Amniotic epithelial cell (primary cell): ENCODE measurements around the gene GALNT18.
"Not testable (repeated sequence)": the region's sequence is repeated elsewhere in the genome, so short reads cannot be mapped to it uniquely, and the experiment has no call there.

Experiments used
- DNase-seq: peaks from one replicate; pipeline ENCODE4 v3.0.0-alpha.2; 2010; ENCODE audit warnings: low read depth

Gene GALNT18

DNA sequence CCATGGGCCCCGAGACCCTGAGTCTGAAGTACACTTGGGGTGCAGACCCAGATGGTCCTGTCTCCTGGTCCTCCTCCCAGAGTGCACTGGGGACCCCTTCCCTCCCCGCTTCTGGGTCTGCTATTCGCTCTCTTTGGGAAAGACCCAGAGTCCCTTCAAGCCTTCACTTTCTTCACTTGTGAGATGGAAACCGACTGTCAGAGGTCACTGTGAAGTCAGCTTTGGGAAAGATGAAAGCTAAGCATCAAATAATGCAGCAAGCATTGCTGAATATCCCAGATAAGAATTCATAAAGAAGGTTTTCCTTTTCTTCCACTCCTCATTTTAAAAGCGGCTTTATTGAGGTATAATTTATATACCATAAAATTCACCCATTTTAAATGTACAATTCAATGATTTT is 163.8 kb downstream of the GALNT18 start:
- DNase-seq: no peak

DNA sequence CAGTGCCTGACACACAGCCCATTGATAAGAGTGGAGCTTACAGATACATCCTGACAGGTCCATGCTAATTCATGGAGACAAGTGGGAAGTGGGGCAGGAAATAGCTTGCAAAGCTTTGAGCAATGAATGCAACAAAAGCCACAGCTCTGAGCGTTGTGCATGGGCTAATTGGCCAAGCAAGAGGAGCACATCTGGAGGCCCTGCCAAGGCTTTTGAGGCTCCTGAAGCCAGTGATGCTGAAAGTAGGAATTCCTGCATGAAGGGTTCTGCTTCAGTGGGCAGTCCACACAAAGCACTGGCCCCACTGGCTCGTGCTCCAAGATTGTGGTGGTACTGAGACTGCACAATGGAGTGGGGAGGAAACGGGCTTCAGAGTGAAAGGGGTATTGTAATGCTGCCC is 164.9 kb downstream of the GALNT18 start:
- DNase-seq: no peak

DNA sequence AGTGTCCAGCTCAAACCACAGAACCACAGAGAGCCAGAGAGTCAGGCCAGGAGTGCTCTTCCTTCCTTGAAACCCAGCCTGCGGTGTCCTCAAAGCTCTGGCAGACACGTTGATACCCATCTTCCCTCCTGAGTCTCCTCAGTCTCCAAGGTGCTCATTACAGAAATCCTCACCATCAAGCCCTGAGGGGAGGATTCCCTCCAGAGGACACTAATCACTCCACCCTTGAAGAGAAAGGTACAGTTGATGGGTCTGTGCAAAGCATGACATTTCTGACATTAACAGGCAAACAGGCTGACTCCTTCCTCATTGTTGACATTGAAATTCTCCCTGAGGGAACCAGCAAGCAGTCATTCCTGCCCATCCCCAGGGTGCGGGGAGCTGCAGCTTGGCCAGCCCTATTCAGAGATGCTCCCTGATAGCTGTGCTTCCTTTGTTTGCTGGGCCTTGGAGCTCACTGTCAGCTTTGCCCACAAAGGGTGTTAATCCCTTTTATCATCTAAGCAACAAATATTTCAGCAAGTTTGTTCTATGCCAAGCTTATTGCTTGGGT is 167.1 kb downstream of the GALNT18 start:
- DNase-seq: no peak

DNA sequence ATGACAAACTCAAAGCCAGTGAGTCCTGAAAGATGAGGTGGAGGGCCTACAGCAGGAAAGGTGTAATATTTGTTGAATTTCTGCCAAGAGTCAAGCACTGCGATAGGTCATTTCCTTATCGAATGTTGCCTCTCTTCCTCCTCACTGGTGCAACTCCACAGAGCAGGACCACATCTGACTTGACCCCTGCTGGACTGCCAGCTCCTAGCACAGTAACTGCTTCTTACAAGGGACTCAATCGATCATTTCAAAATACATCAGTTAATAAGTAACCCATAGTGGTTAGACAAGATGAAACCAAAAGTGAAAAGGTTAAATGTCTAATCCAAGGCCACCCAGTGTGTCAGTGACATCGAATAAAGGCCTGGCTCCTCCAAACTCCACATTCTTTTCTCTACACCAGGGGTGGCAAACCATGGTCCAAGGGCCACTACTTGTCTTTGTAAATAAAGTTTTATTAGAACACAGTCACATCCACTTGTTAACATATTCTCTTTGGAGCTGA is 170.3 kb downstream of the GALNT18 start:
- no peak for DNase-seq

DNA sequence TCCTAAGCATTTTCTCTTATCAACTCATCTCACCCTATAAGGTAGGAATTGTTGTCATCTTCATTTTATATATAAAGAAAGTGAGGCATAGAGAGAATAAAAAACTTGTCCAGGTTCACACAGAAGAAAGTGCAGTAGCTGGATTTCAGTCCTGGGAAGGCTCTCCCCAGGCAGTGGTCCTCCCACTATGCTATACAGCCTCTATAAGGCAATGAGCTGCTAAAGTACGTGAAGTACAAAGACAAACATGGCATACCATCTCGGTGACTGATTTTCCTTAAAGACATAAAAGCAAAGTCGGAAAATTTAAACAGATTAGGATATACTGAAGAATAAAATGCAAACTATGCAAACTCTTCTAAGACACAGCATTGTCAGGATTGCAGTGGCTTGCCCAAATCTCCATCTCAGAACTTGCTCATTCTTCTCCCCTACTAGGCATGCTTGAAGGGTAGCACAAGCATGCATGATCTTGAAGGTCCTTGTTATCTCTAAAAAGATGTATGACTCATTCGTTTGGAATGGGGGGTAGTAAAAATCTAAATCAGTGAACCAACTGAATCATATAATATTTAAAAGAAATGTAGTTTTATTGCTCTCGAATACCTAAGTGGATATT is 171.0 kb downstream of the GALNT18 start:
- peak; percentile 27 for DNase-seq

DNA sequence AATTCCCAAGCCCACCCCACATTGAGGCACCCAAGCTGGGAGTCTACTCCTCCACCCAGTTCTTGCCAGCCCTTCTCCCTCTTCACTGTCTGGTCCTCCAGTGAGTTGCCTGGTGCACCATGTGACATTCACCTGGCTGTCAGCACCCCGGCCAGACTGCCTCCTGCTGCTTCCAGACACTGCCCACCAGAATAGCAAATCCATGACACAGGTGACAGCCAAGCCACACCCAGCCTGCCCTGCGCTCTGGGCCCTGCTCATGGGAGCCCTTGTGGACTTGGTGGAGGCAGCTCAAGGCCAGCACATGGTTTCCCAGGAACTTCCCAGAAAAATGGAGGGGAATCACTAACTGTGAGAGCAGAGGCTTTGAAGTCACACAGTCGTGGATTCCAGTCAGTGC is 172.5 kb downstream of the GALNT18 start:
- no peak for DNase-seq

DNA sequence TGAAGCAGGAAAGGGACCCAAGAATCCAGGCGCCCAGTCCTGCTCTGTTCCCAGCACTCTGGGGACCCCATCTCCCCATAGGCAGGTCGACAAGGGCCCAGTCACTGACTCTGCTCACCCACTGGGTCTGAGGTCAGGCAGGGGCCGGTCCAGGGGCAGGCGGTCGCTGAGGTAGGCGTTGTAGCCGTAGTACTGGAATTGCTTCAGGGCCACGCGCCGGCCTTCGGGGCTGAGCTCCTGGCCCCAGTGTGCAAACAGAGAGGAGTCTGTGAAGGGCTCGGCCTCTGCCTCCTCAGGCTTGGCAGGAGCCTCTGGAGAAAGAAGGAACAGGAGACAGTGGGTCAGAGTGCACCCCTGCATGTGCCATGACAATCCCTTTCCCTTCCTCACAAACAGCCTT is 173.2 kb downstream of the GALNT18 start:
- no peak for DNase-seq

DNA sequence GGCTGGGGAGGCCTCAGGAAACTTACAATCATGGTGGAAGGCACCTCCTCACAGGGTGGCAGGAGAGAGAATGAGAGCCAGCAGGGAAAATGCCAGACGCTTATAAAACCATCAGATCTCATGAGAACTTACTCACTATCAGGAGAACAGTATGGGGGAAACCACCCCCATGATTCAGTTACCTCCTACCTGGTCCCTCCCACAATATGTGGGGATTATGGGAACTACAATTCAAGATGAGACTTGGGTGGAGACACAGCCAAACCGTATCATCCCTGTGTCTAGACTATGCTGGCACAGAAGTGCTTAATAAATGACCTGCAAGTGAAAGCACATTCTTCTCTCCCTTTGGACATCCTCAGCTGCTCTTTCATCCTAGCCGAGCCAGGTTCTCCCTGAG is 174.2 kb downstream of the GALNT18 start:
- not testable (repeated sequence) for DNase-seq

DNA sequence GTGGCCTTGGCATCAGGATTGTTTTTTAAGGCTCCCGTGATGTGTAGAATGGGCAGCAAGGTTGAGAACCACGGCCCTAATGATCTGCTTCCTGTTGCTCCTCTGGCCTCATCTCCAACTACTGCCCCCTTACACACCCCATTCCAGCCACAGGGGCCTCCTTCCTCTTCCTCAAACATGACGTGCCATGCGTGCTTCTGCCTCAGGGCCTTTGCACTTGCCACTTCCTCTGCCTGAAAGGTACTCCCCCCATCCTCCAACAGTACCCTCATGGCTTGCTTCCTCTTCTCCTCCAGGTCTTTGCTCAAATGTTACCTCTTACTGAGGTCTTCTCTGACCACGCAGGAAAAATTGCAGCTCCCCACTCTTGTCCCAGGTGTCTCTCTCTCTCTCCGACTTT is 174.8 kb downstream of the GALNT18 start:
- no peak for DNase-seq

DNA sequence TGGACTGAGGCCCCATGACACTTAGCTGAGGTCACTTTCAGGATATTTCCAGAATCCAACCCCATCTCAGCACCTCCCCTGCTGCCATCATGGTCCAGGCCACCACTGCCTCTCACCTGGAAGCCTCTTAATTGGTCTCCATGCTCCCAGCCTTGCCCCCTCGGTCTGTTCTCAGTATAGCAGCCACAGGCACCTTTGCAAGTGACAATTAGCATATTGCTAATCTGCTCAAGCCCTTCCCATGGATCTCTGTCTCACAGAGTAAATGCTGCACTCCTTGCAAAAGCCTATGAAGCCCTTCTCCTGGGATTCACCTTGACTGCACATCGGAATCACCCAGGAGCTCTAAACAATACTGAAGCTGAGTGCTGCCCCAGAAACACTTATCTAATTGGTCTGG is 175.2 kb downstream of the GALNT18 start:
- no peak for DNase-seq

DNA sequence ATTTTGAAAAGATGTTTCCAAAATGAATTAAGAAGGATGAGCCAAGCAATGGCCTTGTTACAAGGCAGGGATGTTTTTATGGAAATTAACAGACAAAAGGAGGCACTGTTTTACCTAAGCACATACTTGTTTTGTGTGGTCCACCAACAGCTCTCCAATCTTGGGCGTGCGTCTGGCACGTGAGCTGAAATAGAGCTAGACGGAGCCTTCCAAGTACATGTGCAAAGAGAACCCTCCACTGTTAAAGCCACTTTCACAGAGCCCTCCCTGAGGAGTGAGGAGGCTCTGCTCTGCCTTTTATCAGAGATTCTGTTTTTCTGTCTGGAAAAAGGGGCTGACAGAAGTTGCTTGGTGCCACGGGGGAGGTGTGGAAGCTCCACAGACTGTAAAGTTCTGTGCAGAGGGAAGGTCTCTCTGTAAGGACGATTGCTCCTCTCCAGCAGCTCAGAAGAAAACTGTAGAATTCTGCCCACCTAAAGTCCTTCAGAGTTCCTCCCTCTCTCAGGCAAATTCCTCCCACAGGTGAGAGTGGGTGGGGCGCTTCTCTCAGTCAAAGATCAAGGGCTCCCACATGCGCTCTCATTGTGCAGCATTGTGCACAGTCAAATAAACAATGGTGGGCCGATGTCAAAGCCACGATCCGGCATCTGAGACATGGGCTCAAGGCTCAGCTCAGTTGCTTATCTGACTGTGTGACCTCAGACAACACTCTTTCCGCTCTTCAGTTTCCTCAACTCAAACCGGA is 176.2 kb downstream of the GALNT18 start:
- no peak for DNase-seq

DNA sequence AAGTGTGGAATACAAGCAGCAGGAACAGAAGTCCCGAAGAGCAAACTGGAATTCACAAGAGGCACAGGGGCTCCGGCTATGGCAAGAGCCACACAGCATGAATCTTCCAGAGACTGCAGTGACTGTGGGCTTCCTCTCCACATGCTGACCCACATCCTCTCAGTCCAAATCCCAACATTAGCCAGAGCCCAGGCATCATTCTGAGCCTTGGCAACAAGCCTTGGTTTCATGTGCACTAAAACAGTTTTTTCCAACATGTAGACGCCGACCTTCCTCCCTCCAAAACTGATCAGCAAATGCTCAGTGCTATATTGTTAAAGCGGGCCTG is 177.0 kb downstream of the GALNT18 start:
- DNase-seq: no peak

DNA sequence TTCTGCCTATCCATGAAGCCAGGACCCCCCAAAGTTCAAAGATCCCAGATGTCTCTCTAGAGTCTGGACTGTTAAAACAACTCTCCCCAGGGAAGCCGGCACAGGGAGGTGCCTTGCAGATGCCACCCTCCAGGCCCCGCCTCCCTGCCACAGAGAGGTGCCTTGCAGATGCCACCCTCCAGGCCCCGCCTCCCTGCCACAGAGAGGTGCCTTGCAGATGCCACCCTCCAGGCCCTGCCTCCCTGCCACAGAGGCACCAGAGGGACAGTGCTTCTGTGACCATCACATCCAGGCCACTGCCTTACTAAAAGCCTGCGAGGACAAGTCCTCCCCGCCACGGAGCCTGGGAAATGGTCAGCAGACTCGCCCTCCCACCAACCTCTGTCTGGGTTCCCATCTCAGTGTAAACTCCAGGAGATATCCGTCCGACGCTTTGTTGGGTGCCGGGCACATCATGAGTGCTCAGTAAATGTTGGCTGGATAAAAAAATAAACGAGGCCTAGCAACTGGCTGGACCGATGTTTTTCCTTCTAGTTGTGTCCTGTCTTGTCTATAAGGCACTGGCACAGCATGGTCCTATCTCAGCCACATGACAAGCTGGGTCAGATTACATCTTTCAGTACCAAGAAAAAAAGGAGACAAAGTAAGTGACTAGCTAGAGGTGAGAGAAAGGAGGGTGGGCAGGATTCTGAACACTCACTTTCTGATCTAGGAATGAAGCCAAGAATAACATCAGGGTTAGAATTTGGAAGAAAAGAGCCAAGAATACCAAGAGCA is 177.6 kb downstream of the GALNT18 start:
- no peak for DNase-seq

DNA sequence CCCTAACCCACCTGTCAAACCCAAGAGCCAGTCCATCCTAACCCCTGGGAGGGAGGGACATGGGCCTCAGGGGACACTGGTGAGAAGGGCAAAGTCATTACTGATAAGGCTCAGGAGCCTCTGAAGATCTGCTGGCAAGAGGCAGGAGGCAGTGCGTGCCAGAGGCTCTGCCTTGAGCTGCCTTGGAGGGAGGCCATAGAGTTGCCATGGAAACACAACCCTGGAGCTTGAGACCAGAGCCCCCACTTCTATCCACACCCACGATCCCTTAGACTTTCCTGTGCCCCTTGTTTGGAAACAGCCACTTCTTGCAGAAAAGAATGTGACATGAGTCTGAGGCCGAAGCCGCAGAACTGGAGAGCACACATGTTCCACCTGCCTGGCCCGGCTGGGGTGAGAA is 179.0 kb downstream of the GALNT18 start:
- DNase-seq: no peak

DNA sequence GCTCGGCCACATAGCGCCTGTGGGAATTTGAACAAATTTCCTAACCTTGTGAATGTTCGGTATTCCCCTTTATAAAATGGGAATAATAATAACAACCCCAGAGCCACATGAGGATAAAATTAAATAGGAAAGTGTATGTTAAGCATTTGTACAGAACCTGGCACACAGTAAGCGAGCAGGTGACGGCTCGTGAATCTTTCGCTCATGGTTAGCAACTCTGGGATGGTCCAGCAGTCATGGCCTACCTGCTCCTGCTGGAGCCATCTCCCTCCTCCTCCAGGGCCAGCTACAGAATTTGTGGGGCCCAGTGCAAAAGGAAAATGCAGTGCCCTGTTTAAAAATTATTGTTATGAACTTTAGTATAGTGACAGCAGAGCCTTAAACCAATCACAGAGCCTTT is 180.3 kb downstream of the GALNT18 start:
- DNase-seq: no peak

DNA sequence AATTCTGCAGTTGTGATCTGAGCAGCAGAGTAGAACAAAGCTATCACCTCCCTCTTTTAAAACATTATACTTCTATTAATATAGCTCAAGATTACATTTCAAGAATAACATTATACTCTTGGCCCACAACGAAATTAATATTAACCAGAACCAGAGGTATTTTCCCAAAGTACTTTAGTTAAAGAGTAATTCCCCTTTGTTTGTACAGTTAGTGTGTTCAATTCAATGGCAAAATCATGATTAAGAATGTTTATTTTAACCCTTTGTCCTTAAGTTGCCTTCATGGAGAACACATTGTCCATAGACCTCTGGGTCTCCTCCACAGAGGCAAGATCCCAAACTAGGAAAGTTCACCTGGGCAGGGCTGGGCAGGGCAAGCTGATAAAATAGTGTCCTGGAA is 180.7 kb downstream of the GALNT18 start:
- DNase-seq: no peak

DNA sequence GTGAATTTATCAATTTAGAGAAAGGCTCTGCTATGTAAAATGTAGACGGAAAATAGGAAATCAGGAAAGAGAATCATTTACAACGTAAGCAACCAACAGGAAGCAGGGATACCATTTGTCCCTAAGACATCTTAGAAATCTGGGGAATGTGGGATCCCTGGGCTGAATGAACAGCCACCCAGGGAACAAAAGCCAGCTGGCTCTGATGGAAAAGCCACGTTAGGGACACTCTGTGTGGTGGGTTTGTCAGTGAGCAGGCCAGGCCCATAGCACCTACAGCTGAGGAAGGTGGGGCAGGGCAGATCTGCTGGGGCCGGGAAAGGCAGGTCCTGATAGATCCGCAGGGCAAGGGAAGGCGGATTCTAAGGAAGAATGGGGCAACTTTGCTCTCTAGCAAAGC is 181.7 kb downstream of the GALNT18 start:
- DNase-seq: no peak

DNA sequence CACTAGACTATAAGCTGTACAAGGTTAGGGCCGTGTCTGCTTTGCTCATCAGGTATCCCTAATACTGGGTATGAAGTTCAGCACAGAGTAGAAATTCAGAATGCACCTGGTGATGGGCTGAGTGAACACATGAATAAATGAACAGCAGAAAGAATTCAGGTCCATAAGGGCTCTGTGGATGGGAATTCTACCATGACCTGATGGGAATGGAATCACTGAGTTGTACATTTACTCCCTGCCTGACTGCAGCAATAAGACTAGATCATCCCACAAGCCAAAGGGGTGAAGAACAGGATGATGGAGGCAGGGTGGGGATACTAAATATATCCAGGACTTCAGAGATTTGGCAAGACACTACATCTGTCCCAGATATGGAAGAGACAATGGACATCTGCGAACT is 182.2 kb downstream of the GALNT18 start:
- DNase-seq: no peak

DNA sequence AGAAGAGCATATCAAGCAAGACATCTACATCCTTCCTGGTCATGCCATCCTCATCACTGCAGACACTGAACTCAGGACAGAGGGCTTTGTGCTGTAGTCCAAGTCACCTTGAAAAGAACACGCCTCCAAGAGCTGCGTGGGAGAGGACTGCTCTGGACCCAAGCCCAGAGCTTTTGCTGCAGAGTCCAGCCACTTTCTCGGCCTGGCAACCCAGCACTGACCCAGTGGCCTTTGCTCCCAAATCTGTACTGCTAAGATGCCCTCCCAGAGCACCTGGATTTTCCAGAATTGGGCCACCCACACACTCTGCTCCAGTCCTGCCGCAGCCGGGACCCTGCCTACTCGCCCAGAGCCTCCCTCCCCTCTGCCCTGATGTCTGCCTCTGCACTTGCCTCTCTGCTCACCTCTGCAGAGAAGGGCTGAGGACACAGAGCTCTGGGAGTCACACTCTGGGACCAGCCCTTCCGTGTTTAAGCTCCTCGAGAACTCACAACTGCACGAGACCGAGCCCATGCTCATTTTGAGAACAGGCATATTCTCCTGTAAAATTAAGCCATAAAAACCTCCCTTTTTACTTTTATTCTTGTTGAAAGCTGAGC is 185.0 kb downstream of the GALNT18 start:
- DNase-seq: no peak

DNA sequence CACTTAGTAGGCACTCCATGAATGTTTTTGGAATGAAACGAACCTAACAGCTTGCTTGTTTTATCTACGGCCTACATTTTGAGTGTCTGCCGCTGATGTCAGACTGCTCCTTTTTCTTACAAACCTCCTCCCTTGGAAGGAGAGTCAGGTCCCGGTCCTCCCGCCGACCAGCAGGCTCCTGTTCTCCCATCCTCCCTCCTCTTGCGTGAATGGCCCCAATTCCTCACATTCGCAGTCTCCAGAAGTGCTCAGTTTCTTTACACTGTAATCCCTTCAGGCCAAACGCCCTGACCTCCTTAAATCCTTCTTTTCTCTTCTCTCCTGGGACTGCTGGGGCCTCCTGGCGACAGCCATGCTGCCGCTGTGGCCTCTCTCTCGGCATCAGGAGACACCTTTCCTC is 186.2 kb downstream of the GALNT18 start:
- no peak for DNase-seq

DNA sequence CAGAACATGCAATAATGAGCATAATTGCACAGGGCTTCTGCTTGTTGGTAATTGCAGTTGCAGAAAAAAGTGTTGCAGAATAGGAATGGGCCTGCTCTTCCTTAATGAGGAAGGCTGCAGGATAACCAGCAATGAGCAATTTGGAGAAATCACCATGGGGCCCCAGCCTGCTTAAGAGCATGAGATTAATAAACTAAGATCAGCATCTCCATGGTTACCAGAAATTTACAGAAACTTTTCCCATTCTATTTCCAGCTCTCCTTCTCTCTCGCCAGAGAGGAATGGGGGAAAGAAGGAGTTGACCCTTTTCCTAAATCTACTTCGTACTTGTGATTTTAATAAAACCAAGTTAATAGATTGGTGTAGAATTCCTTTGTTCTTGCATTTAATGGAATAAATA is 187.8 kb downstream of the GALNT18 start:
- no peak for DNase-seq

DNA sequence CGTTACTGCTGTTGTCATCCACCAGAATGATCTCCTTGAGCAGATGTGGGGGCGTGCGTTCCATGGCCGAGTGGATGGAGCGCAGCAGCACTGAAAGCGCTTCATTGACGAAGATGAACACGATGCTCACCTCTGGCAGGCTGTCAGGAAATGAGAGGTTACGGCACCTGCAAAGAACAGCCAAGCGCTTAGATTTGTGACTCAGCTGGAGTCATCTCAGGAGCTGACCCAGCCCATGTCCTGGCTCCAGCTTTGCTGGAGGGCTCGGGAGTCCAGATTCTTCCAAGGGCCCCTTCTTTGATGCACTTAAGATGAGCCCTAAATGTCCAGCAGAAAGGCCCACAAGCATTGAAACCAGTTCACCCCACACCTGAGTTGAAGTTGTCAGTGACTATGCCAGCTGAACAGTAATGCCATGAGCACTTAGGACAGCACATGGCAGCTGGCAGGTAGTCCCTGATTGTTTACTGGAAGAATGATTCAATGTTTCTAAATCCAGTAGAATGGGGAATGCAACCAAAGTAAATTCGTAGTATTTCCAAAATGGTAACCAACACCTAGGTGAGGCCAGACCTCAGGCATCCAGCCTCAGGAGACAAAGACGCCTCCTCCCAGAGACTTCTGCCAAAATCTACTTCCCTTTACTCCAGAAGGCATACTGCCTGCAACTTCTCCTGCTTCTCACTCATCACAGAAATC is 189.0 kb downstream of the GALNT18 start:
- no peak for DNase-seq
